K562 (cell line): Measurements from ENCODE around the gene CMIP.

Experiments
- CTBP1 ChIP-seq: fragments of 450-650 bp; IDR thresholded peaks from 2 replicates; pipeline ENCODE4 v1.6.1; 2016; ENCODE audit warnings: borderline replicate concordance
- POLR2AphosphoS5 ChIP-seq: IDR thresholded peaks from 2 replicates; pipeline ENCODE4 v1.6.1; 2011; ENCODE audit warnings: mild to moderate bottlenecking, low read depth, low read length, moderate library complexity; ENCODE audit not compliant: control insufficient read depth, insufficient read depth
- ZNF217 ChIP-seq: sonication (generic); formaldehyde crosslinking; IDR thresholded peaks from 2 replicates; pipeline ENCODE4 v1.8.0; 2022; ENCODE audit warnings: mild to moderate bottlenecking, missing genetic modification reagents
- TF ChIP-seq, protein P1 (sequence below): fragments of 450-650 bp; IDR thresholded peaks from 2 replicates; pipeline ENCODE4 v1.6.1; 2014; ENCODE audit warnings: low read depth, mild to moderate bottlenecking, moderate library complexity, borderline replicate concordance

DNA sequence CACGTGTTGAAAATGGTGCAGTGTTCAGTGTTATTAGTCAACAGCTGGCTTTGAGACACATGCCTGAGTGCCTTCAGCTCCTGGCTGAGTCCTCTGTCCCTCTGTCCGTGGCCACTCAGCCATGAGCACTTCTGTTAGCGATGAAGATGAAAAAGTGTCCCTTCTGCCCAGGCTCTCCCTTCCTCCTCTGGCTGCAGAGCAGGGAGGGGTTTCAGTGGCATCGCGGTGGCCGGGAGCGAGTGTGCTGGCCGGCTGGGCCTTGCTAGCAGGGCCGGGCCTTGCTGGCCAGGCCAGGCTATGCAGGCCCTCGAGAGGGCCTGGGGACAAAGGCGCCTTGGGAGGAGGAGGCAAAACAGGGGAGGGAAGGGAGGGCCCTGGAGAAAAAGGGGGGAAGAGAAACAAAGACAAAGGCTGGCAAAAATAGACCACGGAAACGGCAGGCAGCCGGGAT, 47.7 kb downstream of the CMIP start:
- no peak for TF ChIP-seq ZNF217 (CRISPR knock-in tag)
- TF ChIP-seq, protein P1, sequence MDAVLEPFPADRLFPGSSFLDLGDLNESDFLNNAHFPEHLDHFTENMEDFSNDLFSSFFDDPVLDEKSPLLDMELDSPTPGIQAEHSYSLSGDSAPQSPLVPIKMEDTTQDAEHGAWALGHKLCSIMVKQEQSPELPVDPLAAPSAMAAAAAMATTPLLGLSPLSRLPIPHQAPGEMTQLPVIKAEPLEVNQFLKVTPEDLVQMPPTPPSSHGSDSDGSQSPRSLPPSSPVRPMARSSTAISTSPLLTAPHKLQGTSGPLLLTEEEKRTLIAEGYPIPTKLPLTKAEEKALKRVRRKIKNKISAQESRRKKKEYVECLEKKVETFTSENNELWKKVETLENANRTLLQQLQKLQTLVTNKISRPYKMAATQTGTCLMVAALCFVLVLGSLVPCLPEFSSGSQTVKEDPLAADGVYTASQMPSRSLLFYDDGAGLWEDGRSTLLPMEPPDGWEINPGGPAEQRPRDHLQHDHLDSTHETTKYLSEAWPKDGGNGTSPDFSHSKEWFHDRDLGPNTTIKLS = no peak
- TF ChIP-seq POLR2AphosphoS5 = no peak
- no peak for TF ChIP-seq CTBP1
